Sigmoid colon (tissue), 4 donors: Measurements from ENCODE around the gene IGSF21.

Experiments
- EP300 ChIP-seq, 4 donors: sonication (generic); formaldehyde crosslinking; IDR thresholded peaks; one replicate each; pipeline ENCODE4 v1.6.1; 2017; ENCODE audit warnings: antibody characterized with exemption in 4 of 4
- POLR2A ChIP-seq, 2 donors: fragments of 450-650 bp; IDR thresholded peaks; one replicate each; pipeline ENCODE4 v1.6.1; 2016; ENCODE audit warnings: antibody characterized with exemption in 2 of 2, mild to moderate bottlenecking in 2 of 2, moderate library complexity in 2 of 2
- POLR2AphosphoS5 ChIP-seq, 4 donors: sonication (generic); formaldehyde crosslinking; IDR thresholded peaks; one replicate each; pipeline ENCODE4 v1.6.1; 2017; ENCODE audit warnings: antibody characterized with exemption in 4 of 4
- TF ChIP-seq, protein P1 (sequence below), 4 experiments: fragments of 450-650 bp in 3 of 4; fragments of 200-600 bp in 1 of 4; IDR thresholded peaks; one replicate each; pipeline ENCODE4 v1.5.1; 2016 to 2019; ENCODE audit warnings: antibody characterized with exemption in 4 of 4, mild to moderate bottlenecking in 3 of 4, moderate library complexity in 2 of 4

DNA sequence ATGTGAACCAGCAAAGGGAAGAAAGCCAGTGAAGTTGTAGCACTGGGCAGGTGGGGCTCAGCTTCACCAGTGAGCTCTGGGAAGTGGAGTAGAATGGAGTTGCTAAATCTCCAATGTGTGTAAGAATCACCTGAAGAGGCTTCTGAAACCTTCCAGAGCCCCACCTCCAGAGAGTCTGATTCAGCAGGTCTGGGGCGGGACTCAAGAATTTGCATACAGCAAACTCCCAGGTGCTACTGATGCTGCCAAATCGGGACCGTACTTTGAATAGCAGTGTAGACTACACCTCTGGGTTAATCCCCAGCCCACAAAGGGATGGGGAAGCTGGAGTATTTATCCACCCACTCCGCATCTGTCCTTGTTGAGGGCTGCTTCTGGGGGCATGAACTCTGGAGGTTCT is 154.3 kb downstream of the IGSF21 start:
- TF ChIP-seq, protein P1, sequence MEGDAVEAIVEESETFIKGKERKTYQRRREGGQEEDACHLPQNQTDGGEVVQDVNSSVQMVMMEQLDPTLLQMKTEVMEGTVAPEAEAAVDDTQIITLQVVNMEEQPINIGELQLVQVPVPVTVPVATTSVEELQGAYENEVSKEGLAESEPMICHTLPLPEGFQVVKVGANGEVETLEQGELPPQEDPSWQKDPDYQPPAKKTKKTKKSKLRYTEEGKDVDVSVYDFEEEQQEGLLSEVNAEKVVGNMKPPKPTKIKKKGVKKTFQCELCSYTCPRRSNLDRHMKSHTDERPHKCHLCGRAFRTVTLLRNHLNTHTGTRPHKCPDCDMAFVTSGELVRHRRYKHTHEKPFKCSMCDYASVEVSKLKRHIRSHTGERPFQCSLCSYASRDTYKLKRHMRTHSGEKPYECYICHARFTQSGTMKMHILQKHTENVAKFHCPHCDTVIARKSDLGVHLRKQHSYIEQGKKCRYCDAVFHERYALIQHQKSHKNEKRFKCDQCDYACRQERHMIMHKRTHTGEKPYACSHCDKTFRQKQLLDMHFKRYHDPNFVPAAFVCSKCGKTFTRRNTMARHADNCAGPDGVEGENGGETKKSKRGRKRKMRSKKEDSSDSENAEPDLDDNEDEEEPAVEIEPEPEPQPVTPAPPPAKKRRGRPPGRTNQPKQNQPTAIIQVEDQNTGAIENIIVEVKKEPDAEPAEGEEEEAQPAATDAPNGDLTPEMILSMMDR (IDR thresholded peaks at IDR 0.05): no peak
- TF ChIP-seq EP300 (IDR thresholded peaks at IDR 0.05): no peak
- no peak for TF ChIP-seq POLR2A (IDR thresholded peaks at IDR 0.05)
- no peak for TF ChIP-seq POLR2AphosphoS5 (IDR thresholded peaks at IDR 0.05)
